Endometrial microvascular endothelial cells (primary cell): Measurements from ENCODE around the gene KLHL2. TPM values are rescaled to one million over a fixed set of nuclear protein-coding genes. Genes with fewer than 3 reads are reported as not detected.

Source experiments
- total RNA-seq: library from RNA; depleted of rRNA; stranded (reverse); fragments of >200 nt; gene quantifications from one replicate; pipeline ENCODE4 v1.2.3, GENCODE V29; 2015; ENCODE audit errors: inconsistent ontology term

The KLHL2 gene
- total RNA-seq, 1 donor from 2014 or later: 32.3 TPM

Other genes starting within 250 kb of the KLHL2 start
- not detected for gene TRIM61, start 229.9 kb upstream of the KLHL2 start, total RNA-seq
- gene TRIM60, start 175.6 kb upstream of the KLHL2 start, total RNA-seq: not detected
- not detected for gene TRIM75, start 153.7 kb upstream of the KLHL2 start, total RNA-seq
- gene TMEM192, start 94.7 kb upstream of the KLHL2 start, total RNA-seq: 14.4 TPM
- 47.7 TPM for gene MSMO1, start 120.1 kb downstream of the KLHL2 start, total RNA-seq
- 0.09 TPM for gene CPE, start 171.4 kb downstream of the KLHL2 start, total RNA-seq